SK-N-SH (cell line): ENCODE data around the gene SFXN1.

Experiments
- CTCF ChIP-seq: fragments of 200-600 bp; sonication (generic); IDR thresholded peaks from 2 replicates; pipeline ENCODE4 v1.6.1; 2017; ENCODE audit warnings: antibody characterized with exemption, mild to moderate bottlenecking, moderate library complexity
- FOXJ3 ChIP-seq: sonication (generic); formaldehyde crosslinking; IDR thresholded peaks from 2 replicates; pipeline ENCODE4 v1.5.1; 2020; ENCODE audit warnings: mild to moderate bottlenecking, missing genetic modification reagents
- JUND ChIP-seq: IDR thresholded peaks from 2 replicates; pipeline ENCODE4 v1.4.0; 2012
- MXI1 ChIP-seq: IDR thresholded peaks from 2 replicates; pipeline ENCODE4 v1.6.1; 2012; ENCODE audit warnings: mild to moderate bottlenecking, low read depth, low read length, improper control_type of control experiment
- POLR2AphosphoS5 ChIP-seq: IDR thresholded peaks from 2 replicates; pipeline ENCODE4 v1.6.1; 2012; ENCODE audit warnings: low read depth, low read length
- TAF1 ChIP-seq: IDR thresholded peaks from 2 replicates; pipeline ENCODE4 v1.6.1; 2012; ENCODE audit warnings: low read depth, mild to moderate bottlenecking, low read length, moderate library complexity, borderline replicate concordance

DNA sequence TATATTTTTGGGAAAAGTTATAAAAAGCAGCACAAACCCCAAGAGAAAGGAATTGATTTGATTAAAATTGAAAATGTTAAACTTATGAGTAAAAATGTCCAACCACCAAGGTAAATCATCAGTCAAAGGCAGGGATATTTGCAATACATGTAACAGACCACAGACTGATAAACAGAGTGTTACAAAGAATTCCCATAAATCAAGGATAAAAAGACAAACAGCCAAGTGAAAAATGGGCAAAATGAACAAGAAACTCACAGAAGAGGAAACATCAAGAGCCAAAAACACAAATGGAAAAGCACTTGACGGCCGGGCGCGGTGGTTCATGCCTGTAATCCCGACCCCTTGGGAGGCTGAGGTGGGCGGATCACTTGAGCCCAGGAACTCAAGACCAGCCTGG is 98.2 kb downstream of the SFXN1 start:
- TF ChIP-seq FOXJ3 (CRISPR knock-in tag) (no peak), MXI1 (no peak), TAF1 (no peak), CTCF (no peak), POLR2AphosphoS5 (no peak), JUND (no peak)
